ENCODE data around the gene UBE2D2.

GRCh38 chr5:139670369-139671095 lies 109.4 kb downstream of the UBE2D2 start:
- TF ChIP-seq ZNF362 (CRISPR knock-in tag; IDR thresholded peaks at IDR 0.05; ENCODE audit: borderline replicate concordance) (no peak; the same call in 1 of the 2 replicates), POLR2AphosphoS2 (IDR thresholded peaks at IDR 0.05; ENCODE audit: low read depth, low read length) (no peak), EP300 (IDR thresholded peaks at IDR 0.05; ENCODE audit: low read depth in 2 of 2, low read length in 2 of 2) (no peak), EP300 (CRISPR knock-in tag; IDR thresholded peaks at IDR 0.05; ENCODE audit: borderline replicate concordance) (no peak), ZNF530 (CRISPR knock-in tag; IDR thresholded peaks at IDR 0.05; ENCODE audit: low read depth) (no peak)
